Activated CD4-positive, alpha-beta T cell treated with anti-CD3 and anti-CD28 coated beads, Interleukin-2, amount 50 U/mL, for 1 hour (primary cell): Measurements from ENCODE around the gene PAQR7.

Experiments
- DNase-seq: peaks from one replicate; pipeline ENCODE4 v3.0.0-alpha.2; 2020

The PAQR7 gene

GRCh38 chr1:25900219-25900618, 24.7 kb upstream of the PAQR7 start:
- no peak for DNase-seq

DNA sequence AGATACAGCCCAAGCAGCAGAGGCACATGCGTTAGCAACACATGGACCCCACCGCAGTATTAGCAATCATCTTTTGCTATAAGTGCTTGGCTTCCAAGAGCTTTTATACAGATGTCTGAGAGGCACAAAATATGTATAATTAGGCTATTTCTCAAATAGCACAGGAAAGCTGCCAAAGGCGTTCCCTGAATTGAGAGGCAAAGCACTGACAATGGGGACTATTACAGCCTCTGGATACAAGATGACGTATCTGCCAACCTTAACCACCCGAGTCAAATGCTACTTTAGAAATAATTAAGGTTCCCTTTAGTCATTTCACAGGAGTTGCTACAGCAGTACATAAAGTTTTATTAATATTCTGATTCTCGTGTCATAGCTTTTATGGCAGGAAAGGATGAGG, 24.3 kb upstream of the PAQR7 start:
- no peak for DNase-seq

GRCh38 chr1:25898223-25899015, 22.9 kb upstream of the PAQR7 start:
- DNase-seq = no peak

GRCh38 chr1:25897754-25898153, 22.2 kb upstream of the PAQR7 start:
- no peak for DNase-seq

GRCh38 chr1:25896266-25896665, 20.8 kb upstream of the PAQR7 start:
- DNase-seq = no peak

GRCh38 chr1:25895365-25895990, 20.0 kb upstream of the PAQR7 start:
- peak; percentile 90 for DNase-seq

- no peak for DNase-seq
Observed at GRCh38 chr1:25893116-25893515, 17.6 kb upstream of the PAQR7 start.

DNA sequence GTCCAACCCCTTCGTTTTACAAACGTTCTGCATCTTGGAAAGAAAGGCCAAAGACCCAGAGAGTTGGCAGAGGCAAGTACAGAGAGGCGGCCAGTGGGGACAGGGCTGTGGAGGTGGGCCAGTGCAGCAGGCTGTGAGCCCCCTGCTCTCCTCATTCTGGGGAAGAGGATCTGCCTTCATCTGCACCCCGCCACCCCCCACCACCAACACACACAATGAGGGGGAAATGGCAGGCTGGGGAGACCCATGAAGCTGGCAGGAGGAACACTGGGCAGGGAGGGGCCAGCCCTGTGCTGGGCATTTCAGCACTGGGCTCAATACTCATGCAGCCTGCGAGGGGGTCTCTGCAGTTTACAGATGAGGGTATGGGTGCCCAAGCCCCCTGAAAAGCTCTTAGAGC, 16.1 kb upstream of the PAQR7 start:
- no peak for DNase-seq

GRCh38 chr1:25890239-25891034, 14.9 kb upstream of the PAQR7 start:
- no peak for DNase-seq

- no peak for DNase-seq
Observed at GRCh38 chr1:25889470-25889869, 14.0 kb upstream of the PAQR7 start.

DNA sequence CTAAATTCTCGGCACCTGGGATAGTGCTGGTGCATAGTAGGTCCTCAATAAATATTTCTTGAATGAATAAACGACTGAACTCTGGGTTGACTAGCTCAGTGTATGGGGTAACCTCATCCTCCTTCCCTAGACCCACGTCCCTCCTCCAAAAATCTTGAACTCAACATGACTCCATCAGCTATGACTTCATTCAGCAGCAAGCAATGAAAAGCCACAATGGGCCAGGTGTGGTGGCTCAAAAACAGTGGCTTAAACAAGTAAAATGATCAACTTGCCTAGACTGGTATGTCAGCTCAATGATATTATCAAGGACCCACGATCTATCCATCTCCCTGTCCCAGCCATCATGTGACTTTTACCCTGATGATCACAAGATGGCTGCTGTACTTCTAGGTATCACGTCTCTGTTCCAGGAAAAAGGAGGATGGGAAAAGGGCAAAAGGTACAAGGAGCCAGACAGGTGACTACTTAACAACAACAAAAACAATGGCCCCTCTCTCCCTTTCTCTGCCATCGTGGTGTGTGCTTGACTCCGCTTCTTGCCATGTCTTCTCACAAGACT, 13.0 kb upstream of the PAQR7 start:
- no peak for DNase-seq

GRCh38 chr1:25885602-25886001, 10.1 kb upstream of the PAQR7 start:
- DNase-seq = no peak

GRCh38 chr1:25881266-25881665, 5.8 kb upstream of the PAQR7 start:
- no peak for DNase-seq

DNA sequence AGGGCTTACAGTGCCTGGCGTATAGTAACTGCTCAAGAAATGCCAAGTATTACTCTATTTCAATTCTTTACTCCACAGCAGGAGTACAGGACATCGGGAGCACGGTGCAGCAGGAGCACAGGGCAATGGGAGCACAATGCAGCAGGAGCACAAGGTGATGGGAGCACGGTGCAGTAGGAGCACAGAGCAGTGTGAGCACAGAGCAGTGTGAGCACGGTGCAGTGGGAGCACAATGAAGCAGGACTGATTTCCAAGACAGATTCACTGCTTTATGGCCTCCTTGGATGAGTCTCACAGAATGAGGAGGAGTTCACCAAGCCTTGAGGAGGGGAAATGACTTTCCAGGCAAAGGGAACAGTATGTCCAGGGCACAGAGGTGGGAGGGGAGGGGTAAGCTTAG, 5.0 kb upstream of the PAQR7 start:
- no peak for DNase-seq

DNA sequence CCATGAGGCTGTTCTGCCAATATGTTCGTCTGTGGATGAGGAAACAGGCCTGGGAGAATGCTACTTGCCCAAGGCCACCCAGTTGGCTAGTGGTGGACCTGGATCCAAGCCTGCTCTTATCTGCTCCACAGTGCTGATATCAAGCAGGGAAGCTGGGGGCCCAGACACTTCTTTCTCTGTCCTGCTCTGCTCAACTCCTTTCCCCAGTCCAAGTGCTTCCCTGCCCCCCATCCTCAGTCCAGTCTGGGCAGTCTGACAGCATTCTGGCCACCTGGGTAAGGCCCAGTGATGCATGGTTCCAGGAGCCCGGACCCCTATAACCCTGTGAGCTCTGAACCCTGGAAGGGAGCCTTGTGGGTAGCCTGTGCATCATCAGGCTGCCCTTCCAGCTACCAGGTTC, 4.2 kb upstream of the PAQR7 start:
- no peak for DNase-seq

DNA sequence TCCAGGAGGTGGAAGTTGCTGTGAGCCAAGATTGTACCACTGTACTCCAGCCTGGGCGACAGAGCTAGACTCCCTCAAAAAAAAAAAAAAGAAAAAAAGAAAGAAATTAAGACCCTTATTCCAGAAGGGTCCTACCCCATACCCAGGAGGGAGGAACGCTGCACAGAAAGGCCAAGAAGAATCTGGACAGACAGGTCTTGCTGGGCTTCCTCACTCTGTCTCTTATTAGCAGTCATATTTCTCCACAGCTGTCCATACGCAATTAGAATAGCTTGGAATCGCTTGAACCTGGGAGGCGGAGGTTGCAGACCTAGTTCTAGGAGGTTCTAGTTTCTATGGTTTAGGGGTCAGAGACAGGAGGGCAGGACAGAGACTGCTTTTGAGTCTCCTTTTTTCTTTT, 3.2 kb upstream of the PAQR7 start:
- DNase-seq = no peak

- DNase-seq = no peak
Observed at GRCh38 chr1:25877155-25877554, 1.6 kb upstream of the PAQR7 start.

DNA sequence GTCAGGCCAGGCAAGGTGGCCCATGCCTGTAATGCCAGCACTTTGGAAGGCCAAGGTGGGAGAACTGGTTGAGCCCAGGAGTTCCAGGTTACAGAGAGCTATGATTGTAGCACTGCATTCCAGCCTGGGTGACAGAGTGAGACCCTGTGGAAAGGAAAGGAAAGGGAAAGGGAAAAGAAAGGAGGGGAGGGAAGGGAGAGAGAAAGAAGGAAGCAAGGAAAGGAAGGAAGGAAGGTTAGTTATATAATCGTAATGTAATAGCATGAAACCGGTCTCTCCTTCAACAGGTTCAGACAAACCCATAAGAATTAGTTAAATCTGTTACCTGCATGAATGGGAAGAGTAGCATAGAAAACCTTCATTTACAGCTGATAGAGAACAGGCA, 1.2 kb upstream of the PAQR7 start:
- no peak for DNase-seq

GRCh38 chr1:25875856-25876692, 566 bp upstream of the PAQR7 start:
- DNase-seq = no peak

DNA sequence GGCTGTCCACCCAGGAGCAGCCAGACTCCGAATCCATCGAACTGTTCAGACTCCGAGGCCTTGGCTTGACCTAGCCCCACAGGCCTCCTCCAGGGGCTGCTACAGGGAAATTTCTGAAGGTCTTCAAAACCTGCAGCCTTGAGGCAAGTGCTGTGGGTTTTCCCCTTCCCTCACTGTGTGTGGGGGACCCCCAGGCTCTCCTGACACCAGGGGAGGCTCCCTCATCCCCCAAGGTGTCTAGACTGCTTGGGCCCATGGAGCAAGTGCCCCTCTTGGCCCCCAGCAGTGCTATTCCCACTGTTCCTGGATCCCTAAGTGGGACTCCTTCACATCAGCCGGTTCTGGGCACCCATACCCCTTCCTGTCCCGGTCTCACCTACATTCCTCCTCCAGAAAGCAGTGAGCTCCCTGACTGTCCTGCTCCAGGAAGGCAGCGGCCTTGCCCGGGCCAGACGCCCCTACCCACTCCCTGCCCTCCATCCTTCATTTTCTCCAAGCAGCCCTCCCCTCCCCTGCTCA, 814 bp downstream of the PAQR7 start:
- no peak for DNase-seq

DNA sequence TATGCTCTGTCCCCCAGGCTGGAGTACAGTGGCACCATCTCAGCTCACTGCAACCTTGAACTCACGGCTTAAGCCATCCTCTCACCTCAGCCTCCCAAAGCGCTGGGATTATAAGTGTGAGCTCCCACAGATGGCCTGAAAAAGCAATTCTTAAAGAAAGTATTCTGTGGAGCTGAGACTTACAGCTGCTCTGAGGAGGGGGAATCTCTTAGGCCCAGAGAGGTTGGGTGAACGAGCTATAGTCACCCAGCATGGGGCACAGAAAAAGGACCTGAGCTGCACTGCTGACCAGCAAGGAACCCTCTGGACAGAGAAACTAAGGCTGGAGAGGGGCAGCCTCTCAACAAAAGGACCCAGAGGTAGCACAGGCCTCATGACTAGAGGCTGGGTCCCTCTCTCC, 1.3 kb downstream of the PAQR7 start:
- DNase-seq = no peak

DNA sequence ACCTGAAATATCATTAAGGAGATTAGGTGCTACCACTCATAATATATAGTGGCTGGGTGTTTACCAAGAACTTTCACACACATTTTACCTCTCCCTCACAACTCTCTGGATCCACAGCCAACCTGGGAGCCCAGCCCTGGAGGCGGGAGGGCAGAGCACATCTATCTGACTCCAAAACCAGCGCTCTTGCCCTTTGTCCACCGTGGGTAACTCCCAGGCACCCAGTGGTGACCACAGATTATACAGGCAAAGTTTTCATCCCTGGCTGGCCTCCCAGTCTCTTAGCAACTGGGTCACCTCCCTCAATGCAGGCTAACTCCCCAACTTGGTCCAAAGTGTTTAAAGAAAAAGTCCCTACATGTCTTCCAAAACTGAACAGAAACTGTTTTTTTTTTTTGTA, 2.4 kb downstream of the PAQR7 start:
- DNase-seq = no peak

DNA sequence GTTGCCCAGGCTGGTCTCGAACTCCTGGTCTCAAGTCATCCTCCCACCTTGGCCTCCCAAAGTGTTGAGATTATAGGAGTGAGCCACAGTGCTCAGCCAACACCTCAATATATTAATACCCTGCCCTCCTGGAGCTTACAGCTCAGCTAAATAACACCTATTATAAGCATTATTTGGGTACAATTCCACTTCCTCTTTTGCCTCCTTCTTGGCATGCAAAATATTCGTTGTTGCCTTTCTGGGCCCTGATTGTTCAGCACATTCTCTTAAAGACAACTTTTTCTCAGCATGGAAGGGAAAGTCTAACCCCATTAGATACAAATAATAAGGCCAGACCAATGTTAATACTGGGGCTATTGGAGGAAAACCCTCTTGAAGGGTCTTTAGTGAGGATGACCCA, 2.8 kb downstream of the PAQR7 start:
- no peak for DNase-seq
